HepG2 (cell line): ENCODE results near the gene SP4.

ENCODE experiments used
- BHLHE40 ChIP-seq: IDR thresholded peaks from 2 replicates; pipeline ENCODE4 v1.6.1; 2011; ENCODE audit warnings: low read length, improper control_type of control experiment
- CTCF ChIP-seq: sonication (generic); formaldehyde crosslinking; IDR thresholded peaks from 2 replicates; pipeline ENCODE4 v1.5.0; 2020; ENCODE audit warnings: mild to moderate bottlenecking, missing genetic modification reagents, moderate library complexity
- E2F1 ChIP-seq: sonication (generic); formaldehyde crosslinking; IDR thresholded peaks from 2 replicates; pipeline ENCODE4 v1.5.0; 2020; ENCODE audit warnings: missing genetic modification reagents
- ETS1 ChIP-seq: sonication (generic); formaldehyde crosslinking; IDR thresholded peaks from 2 replicates; pipeline ENCODE4 v1.4.0; 2020; ENCODE audit warnings: missing genetic modification reagents
- HCFC1 ChIP-seq: fragments of 150-350 bp; IDR thresholded peaks from 2 replicates; pipeline ENCODE4 v1.6.1; 2014; ENCODE audit warnings: low read depth, low read length
- ZNF24 ChIP-seq: fragments of 450-650 bp; IDR thresholded peaks from 2 replicates; pipeline ENCODE4 v1.6.1; 2017; ENCODE audit warnings: antibody characterized with exemption, mild to moderate bottlenecking
- ZNF451 ChIP-seq: sonication (generic); formaldehyde crosslinking; IDR thresholded peaks from 2 replicates; pipeline ENCODE4 v1.5.0; 2020; ENCODE audit warnings: mild to moderate bottlenecking, missing genetic modification reagents
- ZSCAN21 ChIP-seq: sonication (generic); formaldehyde crosslinking; IDR thresholded peaks from 2 replicates; pipeline ENCODE4 v1.8.0; 2022; ENCODE audit warnings: mild to moderate bottlenecking, missing genetic modification reagents, moderate library complexity, borderline replicate concordance
- TF ChIP-seq, protein P1 (sequence below): sonication (generic); formaldehyde crosslinking; IDR thresholded peaks from 2 replicates; pipeline ENCODE4 v1.5.0; 2020; ENCODE audit warnings: missing genetic modification reagents, mild to moderate bottlenecking, borderline replicate concordance
- TF ChIP-seq, protein P2 (sequence below), 2 experiments: sonication (generic) in 1 of 2; formaldehyde crosslinking in 1 of 2; IDR thresholded peaks; 2 replicates each; pipeline versions ENCODE4 v1.5.1 to v1.6.1; 2011 to 2020; ENCODE audit warnings: borderline replicate concordance in 1 of 2, low read depth in 1 of 2, low read length in 1 of 2, mild to moderate bottlenecking in 1 of 2, missing genetic modification reagents in 1 of 2, moderate library complexity in 1 of 2

DNA sequence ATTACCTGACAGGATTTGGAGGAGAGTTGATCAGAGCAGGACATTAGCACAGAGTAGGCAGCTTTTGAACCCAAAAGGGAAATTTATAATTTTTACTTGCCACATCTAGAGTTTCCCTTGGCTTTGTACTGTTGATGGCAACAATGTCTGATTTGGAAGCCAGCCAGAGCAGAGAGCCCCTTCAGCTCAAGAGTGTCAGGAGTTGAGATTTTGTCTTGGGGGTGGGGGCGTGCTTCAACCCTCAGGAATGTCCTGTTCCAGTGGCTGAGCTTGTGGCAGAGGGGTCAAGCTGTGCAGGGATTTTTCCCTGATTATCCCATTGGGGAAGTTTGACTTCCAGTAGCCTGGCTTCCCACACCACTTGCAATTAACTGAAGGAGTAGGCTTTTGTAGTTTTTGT, 27.0 kb downstream of the SP4 start:
- TF ChIP-seq BHLHE40 (no peak), CTCF (CRISPR knock-in tag) (no peak), ETS1 (CRISPR knock-in tag) (no peak), E2F1 (CRISPR knock-in tag) (no peak), ZNF24 (no peak), HCFC1 (no peak), ZSCAN21 (no peak), ZNF451 (no peak)
- TF ChIP-seq, protein P1, sequence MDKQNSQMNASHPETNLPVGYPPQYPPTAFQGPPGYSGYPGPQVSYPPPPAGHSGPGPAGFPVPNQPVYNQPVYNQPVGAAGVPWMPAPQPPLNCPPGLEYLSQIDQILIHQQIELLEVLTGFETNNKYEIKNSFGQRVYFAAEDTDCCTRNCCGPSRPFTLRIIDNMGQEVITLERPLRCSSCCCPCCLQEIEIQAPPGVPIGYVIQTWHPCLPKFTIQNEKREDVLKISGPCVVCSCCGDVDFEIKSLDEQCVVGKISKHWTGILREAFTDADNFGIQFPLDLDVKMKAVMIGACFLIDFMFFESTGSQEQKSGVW (CRISPR knock-in tag), result no peak
- TF ChIP-seq, protein P2, sequence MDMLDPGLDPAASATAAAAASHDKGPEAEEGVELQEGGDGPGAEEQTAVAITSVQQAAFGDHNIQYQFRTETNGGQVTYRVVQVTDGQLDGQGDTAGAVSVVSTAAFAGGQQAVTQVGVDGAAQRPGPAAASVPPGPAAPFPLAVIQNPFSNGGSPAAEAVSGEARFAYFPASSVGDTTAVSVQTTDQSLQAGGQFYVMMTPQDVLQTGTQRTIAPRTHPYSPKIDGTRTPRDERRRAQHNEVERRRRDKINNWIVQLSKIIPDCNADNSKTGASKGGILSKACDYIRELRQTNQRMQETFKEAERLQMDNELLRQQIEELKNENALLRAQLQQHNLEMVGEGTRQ (IDR thresholded peaks at IDR 0.05; ENCODE audit: low read depth, low read length), result no peak
- TF ChIP-seq, protein P2 (CRISPR knock-in tag; IDR thresholded peaks at IDR 0.05; ENCODE audit: borderline replicate concordance), result no peak
